HUES64 (cell line): ENCODE results near the gene KRT7.
"Not testable (repeated sequence)": the region's sequence is repeated elsewhere in the genome, so short reads cannot be mapped to it uniquely, and the experiment has no call there.

ENCODE experiments used
- H3K27ac ChIP-seq: 2 replicates; pipeline ENCODE4 v1.7.0; 2013; ENCODE audit warnings: low read depth, low read length, inconsistent platforms
- H3K27me3 ChIP-seq: 2 replicates; pipeline ENCODE4 v1.6.1; 2013; ENCODE audit warnings: mild to moderate bottlenecking, low read length; ENCODE audit not compliant: insufficient read depth
- H3K36me3 ChIP-seq: 2 replicates; pipeline ENCODE4 v1.6.1; 2013; ENCODE audit warnings: mild to moderate bottlenecking, low read length; ENCODE audit not compliant: insufficient read depth
- H3K4me1 ChIP-seq: 2 replicates; pipeline ENCODE4 v1.6.1; 2013; ENCODE audit warnings: mild to moderate bottlenecking, low read length, moderate library complexity; ENCODE audit not compliant: insufficient read depth
- H3K4me3 ChIP-seq: 2 replicates; pipeline ENCODE4 v1.5.1; 2013; ENCODE audit warnings: mild to moderate bottlenecking, low read length, moderate library complexity
- H3K9ac ChIP-seq: 2 replicates; pipeline ENCODE4 v1.6.1; 2013; ENCODE audit warnings: mild to moderate bottlenecking, low read depth, low read length
- H3K9me3 ChIP-seq: 2 replicates; pipeline ENCODE4 v1.6.1; 2013; ENCODE audit warnings: low read depth, low read length; ENCODE audit not compliant: insufficient read depth
- WGBS: fragments of 150-250, 120-280 bp; methylation state at CpG from one replicate; pipeline ENCODE4 v1.1.7; 2013; ENCODE audit warnings: missing lambda C conversion rate; 5-methylcytosine and 5-hydroxymethylcytosine counted together

KRT7 gene

DNA sequence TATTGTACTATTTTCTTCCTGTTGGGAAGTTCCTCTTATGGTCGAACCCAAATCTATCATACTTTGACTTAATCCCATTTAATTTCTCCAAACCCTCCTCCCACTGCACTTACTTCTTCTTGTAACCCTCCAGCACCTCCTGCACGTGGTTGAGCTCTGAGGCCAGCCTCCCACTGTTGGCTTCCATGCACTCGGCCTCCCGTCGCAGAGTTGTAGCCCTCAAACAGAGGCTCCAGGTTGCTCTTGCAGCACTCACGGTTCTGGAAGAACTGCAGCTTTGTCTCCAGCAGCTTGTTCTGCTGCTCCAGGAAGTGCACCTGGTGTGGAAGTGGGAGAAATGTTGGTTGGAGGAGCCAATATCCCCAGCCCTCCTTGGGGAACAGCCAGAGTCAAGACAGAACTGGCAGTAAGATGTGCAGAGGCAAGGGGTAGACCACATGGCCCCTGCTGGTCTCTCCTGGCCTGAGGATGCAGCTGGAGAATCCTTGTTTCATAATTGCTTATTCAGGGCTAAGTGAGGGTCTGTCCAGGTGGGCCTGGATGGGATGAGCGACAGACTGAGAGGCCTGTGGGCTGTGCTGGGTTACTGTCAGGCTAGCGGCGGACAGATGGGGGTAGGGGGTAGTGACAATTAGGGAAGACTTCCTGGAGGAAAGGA, 23.0 kb downstream of the KRT7 start:
- Histone ChIP-seq H3K36me3 (no peaks in the 10 kb centered on the region), H3K9ac (no peak overlapping the region), H3K4me3 (no peak overlapping the region), H3K4me1 (no peaks in the 10 kb centered on the region), H3K27ac (no peak overlapping the region), H3K27me3 (peaks cover 65% of the 10 kb centered on the region), H3K9me3 (peaks cover 8% of the 10 kb centered on the region; the same call in 1 of the 2 replicates)
- WGBS: 81% methylated on average over 9 of the region's 9 CpGs

DNA sequence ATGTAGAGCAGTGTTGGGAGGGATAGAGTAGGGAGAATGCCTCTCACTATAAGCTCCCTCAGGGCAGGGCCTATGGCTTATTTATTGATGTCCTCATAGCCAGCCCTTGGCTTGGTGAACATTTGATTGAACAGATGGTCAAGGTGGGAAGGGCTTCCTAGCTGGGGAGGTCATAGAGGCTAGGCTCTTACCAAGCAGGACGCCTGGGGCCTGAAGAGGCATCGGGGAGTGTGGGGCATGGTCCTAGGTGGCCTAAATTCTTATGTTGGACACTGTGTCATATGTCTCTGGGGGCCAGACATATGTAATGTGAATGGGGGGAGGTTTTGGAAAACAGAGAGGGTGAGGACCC, 23.5 kb downstream of the KRT7 start:
- Histone ChIP-seq H3K27ac (no peak overlapping the region), H3K27me3 (peaks cover 60% of the 10 kb centered on the region), H3K36me3 (no peaks in the 10 kb centered on the region), H3K9me3 (peaks cover 8% of the 10 kb centered on the region; the same call in 1 of the 2 replicates), H3K4me1 (no peaks in the 10 kb centered on the region), H3K4me3 (no peak overlapping the region), H3K9ac (no peak overlapping the region)
- WGBS: 92% methylated on average over 2 of the region's 2 CpGs

DNA sequence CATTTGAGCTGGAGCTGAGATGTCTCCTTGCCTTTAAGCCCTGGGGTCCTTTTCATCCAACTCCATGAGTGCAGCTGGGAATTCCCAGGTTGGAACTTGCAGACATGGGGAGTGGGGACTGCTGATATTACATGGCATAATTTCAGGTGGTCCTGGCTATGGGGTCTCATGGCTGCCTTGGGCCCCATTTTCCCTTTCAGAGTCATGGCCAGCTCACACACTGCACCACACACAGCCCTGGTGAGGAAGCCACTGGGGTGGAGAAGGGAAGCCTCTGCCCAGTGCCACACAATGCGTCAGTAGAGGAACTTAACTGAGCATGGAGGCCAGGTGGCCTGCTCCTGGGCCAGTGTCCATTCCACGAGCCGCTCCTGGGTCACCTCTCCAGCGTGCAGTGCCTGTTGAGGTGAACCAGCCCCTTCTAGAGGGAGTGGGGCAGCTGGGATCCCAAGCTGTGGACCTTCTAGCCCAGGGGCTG, 24.1 kb downstream of the KRT7 start:
- no peak overlapping the region for H3K27ac ChIP-seq
- WGBS: 92% methylated on average over 4 of the region's 4 CpGs
- no peaks in the 10 kb centered on the region for H3K36me3 ChIP-seq
- peaks cover 8% of the 10 kb centered on the region; the same call in 1 of the 2 replicates for H3K9me3 ChIP-seq
- peaks cover 55% of the 10 kb centered on the region for H3K27me3 ChIP-seq
- no peak overlapping the region for H3K9ac ChIP-seq
- H3K4me3 ChIP-seq: no peak overlapping the region
- no peaks in the 10 kb centered on the region for H3K4me1 ChIP-seq

DNA sequence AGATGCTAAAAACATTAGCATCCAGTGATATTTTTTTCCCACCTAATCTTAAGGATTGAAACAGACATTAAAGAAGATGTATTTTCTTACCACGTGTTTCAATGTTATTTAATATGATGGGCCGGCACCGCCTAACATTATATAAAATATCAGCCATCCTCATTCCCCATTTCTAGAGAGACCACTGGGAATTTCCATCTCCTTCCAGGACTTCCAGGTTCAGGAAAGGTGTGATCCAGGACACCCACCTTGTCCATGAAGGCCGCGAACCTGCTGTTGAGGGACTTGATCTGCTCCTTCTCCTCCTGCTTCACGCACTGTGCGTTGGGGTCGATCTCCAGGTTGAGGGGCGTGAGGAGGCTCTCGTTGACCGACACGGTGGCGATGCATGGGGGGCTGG, 24.9 kb downstream of the KRT7 start:
- H3K9me3 ChIP-seq: peaks cover 12% of the 10 kb centered on the region; the same call in 1 of the 2 replicates
- H3K9ac ChIP-seq, H3K4me1 ChIP-seq, H3K36me3 ChIP-seq, H3K4me3 ChIP-seq, H3K27ac ChIP-seq: not testable (repeated sequence)
- 39% methylated on average over 12 of the region's 13 CpGs for WGBS
- peaks cover 55% of the 10 kb centered on the region for H3K27me3 ChIP-seq

DNA sequence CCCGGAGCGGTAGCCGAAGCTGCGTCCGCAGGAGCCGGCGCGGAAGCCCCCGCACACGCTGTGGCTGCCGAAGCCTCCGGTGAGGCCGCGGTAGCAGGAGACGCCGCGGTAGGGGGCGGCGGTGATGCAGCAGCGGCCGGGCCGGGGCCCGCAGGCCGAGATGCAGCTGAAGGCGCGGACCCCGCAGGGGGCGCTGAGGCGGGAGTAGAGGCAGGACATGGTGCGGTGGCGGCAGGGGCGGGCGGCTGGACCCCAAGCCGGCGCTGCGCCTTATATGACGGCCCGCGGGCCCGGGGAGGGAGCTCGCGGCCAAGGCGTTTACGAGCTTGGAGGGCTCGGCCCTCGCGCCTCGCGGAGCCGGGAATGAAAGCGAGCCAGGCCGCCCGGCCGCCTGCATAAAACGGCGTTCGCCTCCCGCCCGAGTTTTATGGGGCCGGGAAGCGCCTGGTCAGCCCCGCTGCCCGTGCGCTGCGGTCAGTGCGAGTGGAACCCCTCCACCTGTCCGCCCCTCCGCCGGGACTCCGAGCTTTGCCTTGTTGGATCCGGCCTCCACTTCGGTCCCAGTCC, 25.4 kb downstream of the KRT7 start:
- H3K27ac ChIP-seq: no peak overlapping the region
- H3K27me3 ChIP-seq: peaks cover 55% of the 10 kb centered on the region
- peaks cover 12% of the 10 kb centered on the region; the same call in 1 of the 2 replicates for H3K9me3 ChIP-seq
- H3K4me3 ChIP-seq: peak overlapping the region; percentile 30
- no peaks in the 10 kb centered on the region for H3K4me1 ChIP-seq
- no peaks in the 10 kb centered on the region for H3K36me3 ChIP-seq
- WGBS: 7% methylated on average over 72 of the region's 72 CpGs
- no peak overlapping the region for H3K9ac ChIP-seq

DNA sequence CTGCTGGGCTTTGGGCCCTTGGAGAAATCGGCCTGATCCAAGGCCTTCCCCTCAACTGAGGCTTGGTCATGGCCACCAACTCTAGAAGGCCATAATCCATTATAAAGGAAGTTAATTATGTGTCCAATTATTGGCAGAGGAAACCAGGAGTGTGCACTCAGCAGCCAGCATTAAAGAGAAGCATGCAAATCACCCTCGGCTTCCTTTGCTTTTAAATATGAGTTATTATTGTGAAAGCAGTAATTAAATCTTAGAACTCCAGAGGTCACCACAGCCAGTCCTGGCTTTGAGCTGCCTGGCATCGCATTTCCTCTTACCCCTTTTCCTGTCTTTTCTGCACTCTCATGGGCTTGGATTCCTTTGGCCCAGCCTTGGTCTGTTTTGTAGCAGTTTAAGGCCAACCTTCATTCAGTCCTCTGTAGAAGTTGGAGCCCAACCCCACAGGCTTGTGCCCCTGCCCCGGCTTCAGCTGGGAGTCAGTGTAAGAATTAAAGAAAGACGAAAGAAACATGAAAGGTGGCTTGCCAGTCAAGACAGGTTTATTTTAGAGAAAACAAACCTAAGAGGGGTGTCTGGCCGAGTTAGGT, 26.7 kb downstream of the KRT7 start:
- no peak overlapping the region for H3K4me3 ChIP-seq
- H3K9ac ChIP-seq: no peak overlapping the region
- no peak overlapping the region for H3K27ac ChIP-seq
- 85% methylated on average over 6 of the region's 6 CpGs for WGBS
- no peaks in the 10 kb centered on the region for H3K4me1 ChIP-seq
- H3K9me3 ChIP-seq: peaks cover 12% of the 10 kb centered on the region; the same call in 1 of the 2 replicates
- peaks cover 55% of the 10 kb centered on the region for H3K27me3 ChIP-seq
- no peaks in the 10 kb centered on the region for H3K36me3 ChIP-seq

DNA sequence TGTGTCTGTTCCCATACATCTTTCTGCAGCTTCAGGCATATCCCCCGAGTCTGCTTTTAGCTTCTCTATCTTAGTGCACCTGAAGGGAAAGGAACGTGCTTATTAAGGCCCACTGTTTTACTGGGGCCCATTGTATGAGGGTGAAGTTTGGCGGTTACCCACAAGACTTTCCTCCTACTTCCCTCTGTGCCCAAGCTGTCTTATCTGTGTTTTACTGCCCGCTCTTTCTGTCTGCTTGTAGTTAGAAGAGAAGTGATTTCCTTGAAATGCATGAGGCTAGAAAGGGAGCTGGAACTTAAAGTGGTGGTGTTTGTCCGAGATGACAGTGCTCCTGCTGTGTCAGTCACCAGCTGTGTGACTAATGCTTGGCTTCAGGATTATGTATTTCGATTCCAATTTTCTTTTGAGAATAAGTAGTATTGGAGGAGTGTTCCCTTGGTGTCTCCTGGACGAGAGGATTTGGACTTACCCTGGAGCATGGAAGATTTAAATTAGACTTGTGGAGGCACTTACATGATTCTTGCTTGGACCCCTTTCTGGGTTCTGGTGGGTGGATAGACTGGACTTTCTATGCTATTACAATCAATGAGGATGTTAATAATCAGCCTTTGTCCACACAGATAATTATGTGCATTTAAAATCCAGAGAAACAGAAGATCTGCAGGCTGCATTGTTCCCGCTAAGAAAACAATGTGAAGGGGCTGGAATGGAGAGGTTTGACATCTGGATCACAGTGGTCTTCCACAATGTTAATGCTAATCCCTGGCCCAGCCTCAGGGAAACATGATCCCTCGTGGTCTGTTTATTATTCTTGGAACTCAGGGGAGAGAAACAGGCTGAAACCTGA, 27.5 kb downstream of the KRT7 start:
- peaks cover 47% of the 10 kb centered on the region for H3K27me3 ChIP-seq

DNA sequence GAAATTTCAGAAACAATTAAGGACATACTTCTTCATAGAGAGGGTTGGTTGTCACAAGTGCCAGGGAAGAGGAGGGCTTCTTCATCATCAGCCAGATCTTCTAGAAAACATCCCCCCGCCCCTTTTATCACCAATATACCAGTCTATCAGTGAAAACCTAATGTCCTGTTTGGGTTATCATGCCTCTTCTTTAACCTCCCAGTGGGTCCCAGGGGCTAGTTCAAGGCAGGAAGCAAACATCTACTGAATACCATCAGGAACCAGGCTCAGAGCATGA, 28.1 kb downstream of the KRT7 start:
- H3K9me3 ChIP-seq: peaks cover 12% of the 10 kb centered on the region; the same call in 1 of the 2 replicates
- H3K27me3 ChIP-seq: peaks cover 41% of the 10 kb centered on the region
- no peak overlapping the region for H3K27ac ChIP-seq
- H3K4me3 ChIP-seq: no peak overlapping the region
- WGBS: 81% methylated on average over 1 of the region's 1 CpG
- no peak overlapping the region for H3K9ac ChIP-seq
- no peaks in the 10 kb centered on the region for H3K4me1 ChIP-seq
- no peaks in the 10 kb centered on the region for H3K36me3 ChIP-seq

More for the DNA sequence above, 27.5 kb downstream of the KRT7 start:
- WGBS: 74% methylated on average over 9 of the region's 9 CpGs
- Histone ChIP-seq H3K9me3 (peaks cover 12% of the 10 kb centered on the region; the same call in 1 of the 2 replicates), H3K36me3 (no peaks in the 10 kb centered on the region), H3K4me1 (no peaks in the 10 kb centered on the region), H3K4me3 (no peak overlapping the region), H3K27ac (no peak overlapping the region), H3K9ac (no peak overlapping the region)

DNA sequence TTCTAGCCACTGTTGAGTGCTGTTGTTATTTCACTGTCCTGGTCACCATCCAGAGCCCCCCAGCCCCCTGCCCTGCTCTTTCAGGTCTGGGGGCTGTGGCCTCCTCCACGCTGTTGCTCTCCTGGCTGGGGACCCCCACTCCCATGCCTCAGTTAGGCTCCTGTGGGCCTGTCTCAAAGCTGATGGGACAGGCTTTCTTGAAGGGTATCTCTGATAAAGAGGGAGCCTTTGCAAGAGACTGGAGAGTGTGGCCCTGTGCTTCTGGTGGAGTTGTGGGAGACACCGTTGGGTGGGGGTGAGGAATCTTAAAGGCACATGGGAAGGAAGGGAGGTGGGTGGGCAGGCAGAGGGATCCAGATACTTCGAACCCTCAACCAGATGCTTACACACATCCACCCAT, 29.2 kb downstream of the KRT7 start:
- Histone ChIP-seq H3K4me3 (no peak overlapping the region), H3K27me3 (peaks cover 30% of the 10 kb centered on the region), H3K9ac (no peak overlapping the region), H3K9me3 (peaks cover 12% of the 10 kb centered on the region; the same call in 1 of the 2 replicates), H3K36me3 (no peaks in the 10 kb centered on the region), H3K4me1 (no peaks in the 10 kb centered on the region), H3K27ac (no peak overlapping the region)
- WGBS: 94% methylated on average over 2 of the region's 3 CpGs

DNA sequence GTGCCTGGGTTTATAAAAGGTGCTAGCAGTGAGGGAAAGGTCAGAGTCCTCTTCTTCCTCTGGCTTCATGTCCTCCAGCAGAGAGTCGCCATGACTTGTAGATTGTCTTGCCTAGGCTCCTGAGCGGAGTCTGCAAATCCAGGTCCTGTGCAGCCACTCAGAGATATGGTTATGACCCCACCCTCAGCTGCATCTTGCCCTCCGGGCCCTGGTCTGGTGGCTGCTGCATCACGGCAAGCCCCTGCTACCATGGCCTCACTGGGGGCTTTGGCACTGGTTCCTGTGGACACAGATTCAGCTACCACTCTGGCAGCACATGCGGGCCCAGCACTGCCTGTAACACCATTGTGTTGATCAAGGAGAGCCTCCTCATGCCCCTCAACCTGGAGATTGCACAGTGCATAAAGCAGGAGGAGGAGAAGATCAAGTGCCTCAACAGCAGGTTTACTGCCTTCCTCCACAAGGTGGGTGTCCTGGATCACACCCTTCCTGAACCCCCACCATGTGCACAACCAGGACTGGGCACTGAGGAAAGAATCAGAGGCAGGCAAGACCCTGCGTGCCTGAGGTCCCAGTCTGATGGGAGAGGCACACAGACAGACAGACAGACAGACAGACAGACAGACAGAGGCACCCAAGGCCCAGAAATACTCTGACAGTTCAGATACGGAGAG, 30.9 kb downstream of the KRT7 start:
- no peak overlapping the region for H3K27ac ChIP-seq
- no peak overlapping the region for H3K9ac ChIP-seq
- WGBS: 93% methylated on average over 7 of the region's 7 CpGs
- no peaks in the 10 kb centered on the region for H3K36me3 ChIP-seq
- no peaks in the 10 kb centered on the region for H3K4me1 ChIP-seq
- H3K9me3 ChIP-seq: peaks cover 12% of the 10 kb centered on the region; the same call in 1 of the 2 replicates
- peaks cover 13% of the 10 kb centered on the region for H3K27me3 ChIP-seq
- no peak overlapping the region for H3K4me3 ChIP-seq
